ENCODE results near the gene LCE3E. TPM values are rescaled to one million over a fixed set of nuclear protein-coding genes. Genes with fewer than 3 reads are reported as not detected.

The LCE3E gene
- total RNA-seq, 1 experiment from 2014 or later, result not detected

DNA sequence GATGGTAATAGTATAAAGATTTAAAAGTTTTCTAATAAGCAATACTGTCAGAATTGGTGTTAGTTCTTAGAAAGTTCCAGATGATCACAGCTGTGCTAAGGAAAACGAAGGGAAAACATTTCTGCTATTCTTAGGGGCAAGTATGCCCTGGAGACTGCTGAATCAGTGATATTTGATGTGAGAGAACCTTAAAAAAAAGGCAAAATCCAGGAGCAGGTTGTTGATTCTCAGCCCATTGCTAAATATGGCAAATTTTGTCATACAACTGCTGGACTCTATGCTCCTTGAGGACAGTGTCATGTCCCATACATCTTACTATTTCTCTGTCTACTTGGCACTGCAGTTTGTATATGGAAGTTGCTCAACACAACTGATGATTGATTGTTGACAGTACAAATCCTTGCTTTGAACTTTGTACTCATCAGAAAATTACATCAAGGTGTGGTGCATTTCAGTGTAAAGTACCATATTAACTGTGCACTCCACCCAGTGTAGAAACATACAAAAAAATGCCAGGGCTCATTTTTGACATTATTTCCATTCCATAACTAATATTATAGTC, 41.4 kb downstream of the LCE3E start:
- no peak for DNase-seq (ENCODE audit: low read depth, low spot score)
- in situ Hi-C loops (cut with HindIII; ENCODE audit: low pct_unique_long_range_greater_than_20kb, low sequenced_read_pairs), result no loop called here

DNA sequence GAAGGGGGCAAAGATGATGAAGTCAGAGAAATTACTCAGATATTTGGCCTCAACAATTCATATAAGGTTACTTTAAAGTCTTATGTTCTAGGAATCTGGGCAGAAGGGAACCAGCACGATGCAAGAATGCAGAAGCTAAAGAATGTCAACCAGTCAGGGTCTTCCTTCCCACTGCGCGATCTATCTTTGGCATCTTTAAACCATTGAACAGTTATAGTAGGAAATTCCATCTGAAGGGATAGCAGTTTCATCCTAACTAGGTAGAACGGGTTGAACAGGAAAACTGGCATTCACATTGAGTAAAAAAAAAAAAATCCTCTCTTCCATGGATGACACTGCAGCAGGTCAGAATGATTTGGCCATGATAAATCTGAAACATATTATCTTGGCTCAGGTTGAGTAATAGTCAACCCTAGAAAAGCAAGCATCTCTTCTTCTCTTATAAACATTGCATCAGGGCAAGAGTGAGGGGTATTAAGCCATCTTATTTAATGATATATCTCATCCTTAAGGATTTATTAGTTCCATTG, 46.0 kb downstream of the LCE3E start:
- no peak for DNase-seq (ENCODE audit: low read depth, low spot score)

DNA sequence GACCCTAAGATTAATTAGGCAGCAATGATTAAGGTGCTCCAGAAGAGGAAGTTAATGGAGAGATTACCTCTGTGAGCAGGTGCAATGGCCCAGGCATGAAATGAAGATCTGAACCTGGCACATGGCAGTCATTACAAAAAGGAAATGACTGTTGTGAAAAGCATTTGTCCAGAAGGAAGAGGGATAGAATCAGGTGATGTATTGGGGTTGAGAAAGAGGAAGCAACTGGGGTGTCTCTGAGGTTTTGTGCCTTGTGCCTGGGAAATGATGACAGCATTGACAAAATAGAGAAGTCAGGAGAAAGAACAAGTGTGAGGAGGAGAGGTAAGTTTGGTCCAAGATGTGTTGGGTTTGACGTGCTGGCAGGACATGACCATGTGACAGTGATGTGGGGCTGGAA, 46.7 kb downstream of the LCE3E start:
- in situ Hi-C loops (cut with HindIII; ENCODE audit: low pct_unique_long_range_greater_than_20kb, low sequenced_read_pairs), result no loop called here
- no peak for DNase-seq (ENCODE audit: low read depth, low spot score)

More for the DNA sequence above, 46.0 kb downstream of the LCE3E start:
- in situ Hi-C loops (cut with HindIII; ENCODE audit: low pct_unique_long_range_greater_than_20kb, low sequenced_read_pairs), result no loop called here

DNA sequence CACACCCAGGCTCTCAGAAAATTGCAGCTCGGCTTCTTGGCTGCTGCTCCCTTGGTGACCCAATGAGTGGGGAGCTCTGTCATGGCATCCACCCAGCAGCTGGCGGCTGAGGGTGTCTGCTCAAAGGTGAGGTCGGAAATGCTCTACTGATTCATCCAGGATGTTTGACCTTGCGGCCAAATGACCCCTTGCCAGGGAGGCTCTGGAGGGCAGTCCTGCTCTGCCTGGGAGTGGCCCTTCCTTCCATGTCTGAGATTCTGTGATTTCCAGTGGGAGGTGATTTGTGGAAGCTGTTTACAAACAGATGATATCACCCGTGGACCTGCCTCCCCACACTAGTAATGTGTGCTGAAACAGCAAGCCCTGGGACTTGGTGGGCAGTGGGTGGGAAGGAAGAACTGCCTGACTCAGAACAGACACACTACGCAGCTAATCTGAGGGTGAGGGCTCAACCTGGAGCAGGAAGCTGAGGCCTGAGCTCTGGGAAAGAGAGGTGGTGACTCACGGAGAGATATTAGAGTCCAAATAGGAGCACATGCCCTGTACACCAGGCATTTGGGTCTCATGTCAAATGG, 49.3 kb downstream of the LCE3E start:
- no peak for DNase-seq (ENCODE audit: low read depth, low spot score)
- in situ Hi-C loops (cut with HindIII; ENCODE audit: low pct_unique_long_range_greater_than_20kb, low sequenced_read_pairs), result no loop called here

DNA sequence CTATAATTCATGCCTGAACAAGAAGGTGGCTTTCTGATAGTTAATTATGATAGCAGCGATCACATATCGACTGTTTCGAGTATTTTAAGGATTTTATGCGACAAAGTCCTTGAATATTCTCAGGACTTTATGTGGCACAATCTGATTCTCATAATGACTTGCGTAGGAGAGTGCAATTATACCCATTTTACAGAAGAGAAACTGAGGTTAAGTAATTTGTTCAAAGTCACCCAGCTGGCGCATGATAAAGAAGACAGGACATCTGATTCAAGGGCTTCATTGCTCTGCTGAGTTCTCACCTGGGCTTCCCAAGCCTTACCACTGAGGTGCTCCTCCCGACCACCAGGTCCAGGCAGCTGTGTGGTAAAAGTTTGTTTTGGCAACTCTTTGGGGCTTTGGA, 50.5 kb downstream of the LCE3E start:
- no peak for DNase-seq (ENCODE audit: low read depth, low spot score)
- in situ Hi-C loops (cut with HindIII; ENCODE audit: low pct_unique_long_range_greater_than_20kb, low sequenced_read_pairs), result no loop called here

Small RNAs within 50 kb of the gene (small RNA-seq; reads per million reads assigned to genes)
- 0 reads per million in 2 experiments for gene LCE3B

Other genes starting within 250 kb of the LCE3E start
- gene FLG, start 241.5 kb downstream of the LCE3E start, total RNA-seq (2014; rRNA removed; shearing (Covaris generic)), result not detected in 2 replicates
- not detected in 2 replicates for gene FLG2, start 206.8 kb downstream of the LCE3E start, total RNA-seq (2014; rRNA removed; shearing (Covaris generic))
- not detected in 2 replicates for gene CRNN, start 152.5 kb downstream of the LCE3E start, total RNA-seq (2014; rRNA removed; shearing (Covaris generic))
- gene LCE5A, start 56.0 kb downstream of the LCE3E start, total RNA-seq (2014; rRNA removed; shearing (Covaris generic)), result not detected in 2 replicates
- not detected in 2 replicates for gene CRCT1, start 52.3 kb downstream of the LCE3E start, total RNA-seq (2014; rRNA removed; shearing (Covaris generic))
- gene LCE3D, start 13.7 kb upstream of the LCE3E start, total RNA-seq (2014; rRNA removed; shearing (Covaris generic)), result not detected in 2 replicates
- gene LCE3C, start 33.5 kb upstream of the LCE3E start, total RNA-seq (2014; rRNA removed; shearing (Covaris generic)), result not detected in 2 replicates
- gene LCE3B, start 47.0 kb upstream of the LCE3E start, total RNA-seq (2014; rRNA removed; shearing (Covaris generic)), result not detected in 2 replicates
- not detected in 2 replicates for gene LCE3A, start 56.3 kb upstream of the LCE3E start, total RNA-seq (2014; rRNA removed; shearing (Covaris generic))
- not detected in 2 replicates for gene LCE2D, start 96.6 kb upstream of the LCE3E start, total RNA-seq (2014; rRNA removed; shearing (Covaris generic))
- not detected in 2 replicates for gene LCE2C, start 108.5 kb upstream of the LCE3E start, total RNA-seq (2014; rRNA removed; shearing (Covaris generic))
- not detected in 2 replicates for gene LCE2B, start 119.3 kb upstream of the LCE3E start, total RNA-seq (2014; rRNA removed; shearing (Covaris generic))
- 2.5 and 3.3 TPM in 2 replicates for gene LCE2A, start 131.6 kb upstream of the LCE3E start, total RNA-seq (2014; rRNA removed; shearing (Covaris generic))
- gene LCE4A, start 141.4 kb upstream of the LCE3E start, total RNA-seq (2014; rRNA removed; shearing (Covaris generic)), result not detected in 2 replicates
- gene KPRP, start 191.2 kb upstream of the LCE3E start, total RNA-seq (2014; rRNA removed; shearing (Covaris generic)), result not detected in 2 replicates
- not detected in 2 replicates for gene LCE1F, start 208.4 kb upstream of the LCE3E start, total RNA-seq (2014; rRNA removed; shearing (Covaris generic))
- not detected in 2 replicates for gene LCE1E, start 219.5 kb upstream of the LCE3E start, total RNA-seq (2014; rRNA removed; shearing (Covaris generic))
- not detected in 2 replicates for gene LCE1D, start 229.9 kb upstream of the LCE3E start, total RNA-seq (2014; rRNA removed; shearing (Covaris generic))
- not detected in 2 replicates for gene LCE1C, start 239.9 kb upstream of the LCE3E start, total RNA-seq (2014; rRNA removed; shearing (Covaris generic))
- gene LCE1B, start 245.2 kb upstream of the LCE3E start, total RNA-seq (2014; rRNA removed; shearing (Covaris generic)), result not detected in 2 replicates

Measured in SK-MEL-5 (cell line).